ENCODE results near the gene LRBA.

The LRBA gene

DNA sequence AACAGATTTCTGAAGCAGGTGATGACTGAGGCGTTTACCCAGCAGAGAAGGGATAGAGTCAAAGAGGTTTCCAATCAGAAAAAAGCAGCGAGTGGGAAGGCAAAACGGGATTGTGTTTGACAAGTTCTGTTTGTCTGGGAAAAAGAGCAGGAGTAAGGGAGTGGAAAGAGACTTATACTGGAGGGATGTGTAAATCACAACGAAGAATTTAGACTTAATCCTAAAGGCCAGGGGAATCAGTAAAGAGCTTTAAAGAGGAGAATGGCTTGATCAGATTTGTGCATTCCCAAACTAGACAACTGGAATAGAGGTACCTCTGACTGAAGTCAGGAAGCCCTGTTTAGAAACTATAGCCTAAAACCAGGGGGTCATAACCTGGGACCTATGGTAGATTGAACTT is 31.5 kb upstream of the LRBA start:
- TF ChIP-seq, protein P1, sequence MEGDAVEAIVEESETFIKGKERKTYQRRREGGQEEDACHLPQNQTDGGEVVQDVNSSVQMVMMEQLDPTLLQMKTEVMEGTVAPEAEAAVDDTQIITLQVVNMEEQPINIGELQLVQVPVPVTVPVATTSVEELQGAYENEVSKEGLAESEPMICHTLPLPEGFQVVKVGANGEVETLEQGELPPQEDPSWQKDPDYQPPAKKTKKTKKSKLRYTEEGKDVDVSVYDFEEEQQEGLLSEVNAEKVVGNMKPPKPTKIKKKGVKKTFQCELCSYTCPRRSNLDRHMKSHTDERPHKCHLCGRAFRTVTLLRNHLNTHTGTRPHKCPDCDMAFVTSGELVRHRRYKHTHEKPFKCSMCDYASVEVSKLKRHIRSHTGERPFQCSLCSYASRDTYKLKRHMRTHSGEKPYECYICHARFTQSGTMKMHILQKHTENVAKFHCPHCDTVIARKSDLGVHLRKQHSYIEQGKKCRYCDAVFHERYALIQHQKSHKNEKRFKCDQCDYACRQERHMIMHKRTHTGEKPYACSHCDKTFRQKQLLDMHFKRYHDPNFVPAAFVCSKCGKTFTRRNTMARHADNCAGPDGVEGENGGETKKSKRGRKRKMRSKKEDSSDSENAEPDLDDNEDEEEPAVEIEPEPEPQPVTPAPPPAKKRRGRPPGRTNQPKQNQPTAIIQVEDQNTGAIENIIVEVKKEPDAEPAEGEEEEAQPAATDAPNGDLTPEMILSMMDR (IDR thresholded peaks at IDR 0.05; ENCODE audit: insufficient read depth, missing control alignments), result no peak
- no peak for FAIRE-seq

DNA sequence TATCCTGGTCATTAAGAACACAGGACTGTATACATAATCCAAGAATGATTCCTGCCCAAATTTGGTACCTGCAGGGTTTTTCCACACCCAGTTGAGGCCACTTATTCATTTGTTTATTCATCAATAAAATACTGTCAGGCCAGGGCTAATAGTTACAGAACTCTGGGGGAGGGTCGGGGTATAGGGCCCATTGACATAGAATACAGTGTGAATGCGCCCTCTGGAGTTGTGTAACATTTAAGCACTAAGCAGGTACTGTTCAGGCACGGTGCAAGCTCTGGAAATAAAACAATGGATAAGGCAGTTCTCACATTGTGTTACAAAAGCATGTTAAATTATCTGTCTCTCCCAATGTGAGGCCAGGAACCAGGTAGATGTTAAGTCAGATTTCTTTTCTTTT is 30.8 kb upstream of the LRBA start:
- no peak for FAIRE-seq
- no peak for DNase-seq (ENCODE audit: insufficient read length, low spot score)
- TF ChIP-seq, protein P1 (IDR thresholded peaks at IDR 0.05; ENCODE audit: insufficient read depth, missing control alignments), result peak; percentile 20

More for the DNA sequence above, 31.5 kb upstream of the LRBA start:
- DNase-seq (ENCODE audit: insufficient read length, low spot score), result peak; percentile 26

DNA sequence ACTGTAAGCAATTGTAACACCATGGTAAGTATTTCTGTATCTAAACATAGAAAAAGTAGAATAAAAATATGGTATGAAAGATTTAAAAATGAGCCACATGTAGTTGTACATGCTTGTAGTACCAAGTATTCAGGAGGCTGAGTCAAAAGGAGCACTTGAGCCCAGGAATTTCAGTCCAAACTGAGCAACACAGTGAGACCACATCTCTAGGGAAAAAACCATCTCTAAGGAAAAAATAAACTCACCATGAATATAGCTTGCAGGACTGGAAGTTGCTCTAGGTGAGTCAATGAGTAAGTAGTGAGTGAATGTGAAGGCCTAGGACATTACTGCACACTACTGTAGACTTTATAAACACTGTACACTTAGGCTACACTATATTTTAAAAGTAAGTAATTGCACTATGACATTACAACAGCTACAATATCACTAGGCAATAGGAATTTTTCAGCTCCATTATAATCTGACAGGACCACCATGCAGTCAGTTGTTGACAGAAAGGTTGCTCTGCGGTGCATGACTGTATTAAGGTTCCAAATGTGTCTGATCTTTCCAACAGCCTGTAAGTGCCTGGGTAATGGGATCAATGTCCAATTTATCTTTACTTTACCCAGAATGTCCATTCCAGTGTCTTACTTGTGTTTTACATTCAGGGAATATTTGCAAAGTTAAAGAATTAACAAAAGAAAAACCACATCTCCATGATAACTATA is 28.9 kb upstream of the LRBA start:
- TF ChIP-seq, protein P1 (IDR thresholded peaks at IDR 0.05; ENCODE audit: insufficient read depth, missing control alignments), result no peak
- DNase-seq (ENCODE audit: insufficient read length, low spot score) (no peak), FAIRE-seq (no peak)

DNA sequence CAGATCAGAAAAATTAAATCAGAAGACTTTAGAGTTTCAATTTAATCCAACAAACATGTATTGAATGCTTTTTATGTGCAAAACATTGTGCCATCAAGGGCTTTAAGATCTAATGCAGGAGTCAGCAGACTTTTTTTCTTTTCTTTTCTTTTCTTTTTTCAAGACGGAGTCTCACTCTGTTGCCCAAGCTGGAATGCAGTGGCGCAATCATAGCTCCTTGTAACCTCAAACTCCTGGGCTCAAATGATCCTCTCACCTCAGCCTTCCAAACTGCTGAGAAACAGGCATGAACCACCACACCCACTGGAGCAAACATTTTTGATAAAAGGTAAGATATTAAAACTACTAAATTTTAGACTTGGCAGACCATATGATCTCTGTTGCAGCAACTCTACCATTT is 24.6 kb upstream of the LRBA start:
- TF ChIP-seq, protein P1 (IDR thresholded peaks at IDR 0.05; ENCODE audit: insufficient read depth, missing control alignments), result no peak
- FAIRE-seq, result no peak
- no peak for DNase-seq (ENCODE audit: insufficient read length, low spot score)

DNA sequence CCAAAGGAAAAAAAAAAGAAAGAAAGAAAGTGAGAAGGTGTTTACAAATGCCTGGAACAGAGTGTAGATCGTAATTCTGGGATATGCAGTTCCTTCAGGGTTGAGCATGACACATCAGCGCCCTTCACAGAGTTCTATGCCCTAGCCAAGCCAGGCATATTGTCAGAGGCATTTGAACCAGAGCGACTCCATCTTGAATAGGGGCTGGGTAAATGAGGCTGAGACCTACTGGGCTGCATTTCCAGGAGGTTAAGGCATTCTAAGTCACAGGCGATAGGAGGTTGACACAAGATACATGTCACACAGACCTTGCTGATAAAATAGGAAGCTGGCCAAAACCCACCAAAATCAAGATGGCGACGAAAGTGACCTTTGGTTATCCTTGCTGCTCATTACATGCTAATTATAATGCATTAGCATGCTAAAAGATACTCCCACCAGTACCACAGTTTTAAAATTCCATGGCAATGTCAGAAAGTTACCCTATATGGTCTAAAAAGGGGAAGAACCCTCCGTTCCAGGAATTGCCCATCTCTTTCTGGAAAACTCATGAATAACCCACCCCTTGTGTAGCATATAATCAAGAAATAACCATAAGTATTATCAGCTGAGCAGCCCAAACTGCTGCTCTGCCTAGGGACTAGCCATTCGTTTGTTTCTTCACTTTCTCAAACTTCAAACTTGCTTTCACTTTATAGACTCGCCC is 23.5 kb upstream of the LRBA start:
- FAIRE-seq, result no peak
- DNase-seq (ENCODE audit: insufficient read length, low spot score), result no peak
- TF ChIP-seq, protein P1 (IDR thresholded peaks at IDR 0.05; ENCODE audit: insufficient read depth, missing control alignments), result no peak

DNA sequence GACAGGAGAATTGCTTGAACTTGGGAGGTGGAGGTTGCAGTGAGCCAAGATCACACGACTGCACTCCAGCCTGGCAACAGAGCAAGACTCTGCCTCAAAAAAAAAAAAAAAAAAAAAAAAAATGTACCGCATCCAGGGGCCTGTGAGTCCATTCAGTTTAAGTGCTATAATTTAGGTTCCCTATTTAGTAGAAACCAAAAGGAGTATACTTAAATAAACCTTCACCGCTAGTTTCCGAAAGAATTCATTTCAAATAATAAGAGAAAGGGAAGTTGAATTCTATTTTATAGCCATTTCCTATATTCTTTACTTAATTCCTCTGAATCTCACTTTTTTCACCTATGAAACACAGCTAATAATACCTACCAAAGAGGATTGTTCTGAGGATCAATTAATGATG is 20.8 kb upstream of the LRBA start:
- TF ChIP-seq, protein P1 (IDR thresholded peaks at IDR 0.05; ENCODE audit: insufficient read depth, missing control alignments), result no peak

DNA sequence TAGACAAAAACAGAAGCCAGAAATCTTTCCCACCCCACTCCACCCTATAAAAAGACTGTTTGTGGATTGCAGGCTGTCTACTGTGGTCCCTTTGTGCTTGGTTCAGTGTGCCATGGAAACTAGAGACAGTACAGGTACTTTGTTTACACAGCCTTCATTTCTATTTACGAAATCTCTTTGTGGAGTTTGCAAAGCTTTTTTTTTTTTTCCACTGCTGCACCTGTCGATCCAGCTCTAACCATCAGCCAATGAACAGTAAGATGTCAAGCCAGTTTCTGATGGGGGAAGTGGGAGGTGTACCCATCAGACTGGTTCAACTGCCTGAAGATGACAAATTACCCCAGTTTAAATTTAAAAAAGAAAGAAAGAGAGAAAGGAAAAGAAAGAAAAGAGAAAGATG is 20.2 kb upstream of the LRBA start:
- FAIRE-seq, result no peak
- DNase-seq (ENCODE audit: insufficient read length, low spot score), result no peak
- TF ChIP-seq, protein P1 (IDR thresholded peaks at IDR 0.05; ENCODE audit: insufficient read depth, missing control alignments), result no peak

More for the DNA sequence above, 20.8 kb upstream of the LRBA start:
- DNase-seq (ENCODE audit: insufficient read length, low spot score), result no peak
- FAIRE-seq, result no peak
